Upper lobe of left lung (tissue), 4 donors: ENCODE data around the gene GALNT15.

Experiments
- CTCF ChIP-seq, 6 experiments: fragments of 450-650 bp in 4 of 6; fragments of 200-600 bp in 2 of 6; sonication (generic) in 2 of 6; IDR thresholded peaks; one replicate each; pipeline ENCODE4 v1.5.1; 2016 to 2019; ENCODE audit warnings: antibody characterized with exemption in 6 of 6
- POLR2A ChIP-seq, 4 donors: fragments of 450-650 bp; IDR thresholded peaks; one replicate each; pipeline ENCODE4 v1.5.1; 2016 to 2017; ENCODE audit warnings: antibody characterized with exemption in 4 of 4, mild to moderate bottlenecking in 2 of 4

- TF ChIP-seq POLR2A (IDR thresholded peaks at IDR 0.05) (no peak), CTCF (IDR thresholded peaks at IDR 0.05) (no peak)
Measured at GRCh38 chr3:16168211-16168610, 6.3 kb upstream of the GALNT15 start.
